Heart left ventricle (tissue), 16 donors: ENCODE measurements around the gene ANO2. TPM values are rescaled to one million over a fixed set of nuclear protein-coding genes. Genes with fewer than 3 reads are reported as not detected.

Experiments used
- ATAC-seq, 4 donors: fragments of 200-7000 bp; cut with Tn5 transposase; one replicate each; pipeline ENCODE4 v1.9.1; 2020 to 2022; ENCODE audit warnings: moderate library complexity in 4 of 4, mild to moderate bottlenecking in 3 of 4, moderate number of reproducible peaks in 1 of 4
- DNase-seq, 5 donors: peaks; one replicate each; pipeline ENCODE4 v3.0.0-alpha.2; 2020
- H3K27ac ChIP-seq, 12 donors: fragments of 200-600 bp; sonication (generic) in 4 of 12; one replicate each; pipeline versions ENCODE4 v1.5.0 to v1.8.0; 2016 to 2022; ENCODE audit warnings: mild to moderate bottlenecking in 2 of 12
- H3K27me3 ChIP-seq, 9 donors: fragments of 200-600 bp; sonication (generic) in 2 of 9; one replicate each; pipeline versions ENCODE4 v1.5.1 to v1.8.0; 2016 to 2022; ENCODE audit warnings: mild to moderate bottlenecking in 3 of 9
- H3K36me3 ChIP-seq, 9 donors: fragments of 200-600 bp; sonication (generic) in 2 of 9; one replicate each; pipeline versions ENCODE4 v1.5.0 to v1.8.0; 2018 to 2022; ENCODE audit warnings: mild to moderate bottlenecking in 2 of 9
- H3K4me1 ChIP-seq, 12 donors: fragments of 200-600 bp; sonication (generic) in 4 of 12; one replicate each; pipeline versions ENCODE4 v1.5.0 to v1.8.0; 2016 to 2022; ENCODE audit warnings: mild to moderate bottlenecking in 3 of 12
- H3K4me3 ChIP-seq, 12 donors: fragments of 200-600 bp; sonication (generic) in 4 of 12; one replicate each; pipeline versions ENCODE4 v1.5.0 to v1.8.0; 2017 to 2022; ENCODE audit warnings: mild to moderate bottlenecking in 9 of 12, moderate library complexity in 4 of 12
- H3K9me3 ChIP-seq, 12 donors: fragments of 200-600 bp; sonication (generic) in 4 of 12; one replicate each; pipeline versions ENCODE4 v1.5.0 to v1.8.0; 2016 to 2022; ENCODE audit warnings: mild to moderate bottlenecking in 1 of 12
- CTCF ChIP-seq, 12 donors: fragments of 200-600 bp; sonication (generic) in 4 of 12; IDR thresholded peaks; one replicate each; pipeline versions ENCODE4 v1.5.0 to v1.8.0; 2018 to 2022; ENCODE audit warnings: antibody characterized with exemption in 12 of 12, mild to moderate bottlenecking in 5 of 12
- POLR2A ChIP-seq, 2 donors: fragments of 450-650 bp; IDR thresholded peaks; one replicate each; pipeline ENCODE4 v1.6.1; 2017; ENCODE audit warnings: antibody characterized with exemption in 2 of 2, mild to moderate bottlenecking in 2 of 2, moderate library complexity in 2 of 2
- WGBS, 4 donors: extraction: QIAGEN DNeasy Blood & Tissue Kit in 2 of 4; methylation state at CpG; one replicate each; pipeline versions ENCODE4 v1.1.5 to v1.1.7; 2013 to 2018; 5-methylcytosine and 5-hydroxymethylcytosine counted together
- intact Hi-C, 10 donors: fragments of 100-400 bp; cut with DNase I; formaldehyde crosslinking; loops; one replicate each; pipeline versions ENCODE4 v1.11.1 to v1.14.2; 2022
- polyA plus RNA-seq, 2 donors: library from polyadenylated mRNA; stranded (reverse); fragments of 200-250 nt; gene quantifications; one replicate each; pipeline ENCODE4 v1.2.3, GENCODE V29; 2013
- total RNA-seq, 9 donors: library from RNA; depleted of rRNA in 2 of 9; stranded (reverse); fragments of >200 nt in 2 of 9; fragmentation: NEBNext Ultra II Directional in 3 of 9; extraction: Animal tissue kit (Norgen Biotek cat#: 25700) in 3 of 9; gene quantifications; one replicate each; pipeline versions ENCODE4 v1.1.0 to v1.2.4, GENCODE V29; 2016 to 2023
- donor health status: ischemic (EF 13 %, LVEDD 7.1; RV severe dilation, severe dysfunction).
- donor health status: healthy with polysubstance abuse.
- donor health status: DM: no; HTN: yes; CAD: no.
- donor health status: DM: no; HTN: no; CAD: no.
- donor health status: ischemic (EF 25% LVEDD 6.9; RV normal size, moderate dysfunction).
- donor health status: ischemic (EF 25% LVEDD 5.7; RV mildly dilated, moderate dysfunction).
- donor health status: healthy.
- donor health status: DM: yes; HTN: yes; CAD: no.
- donor health status: ischemic (EF 35%, LVEDD 5.7; RV mildly dilated, moderate dysfunction).
- donor health status: nonischemic (EF 11% LVEDD 7.7; RV severe dilation, severe dysfunction).
- donor health status: DM: yes; HTN: yes; CAD: no.
- donor health status: PGD.
- donor health status: ischemic (EF 29% LVEDD 5.4; RV normal size, mild dysfunction).
- donor health status: nonischemic (EF 23%, LVEDD 6.1; RV moderate dilation, normal function).

Gene ANO2
- total and polyA plus RNA-seq, 11 donors = 3.4 to 19.4 (median 9.4) TPM

GRCh38 chr12:5797661-5798060, 147.4 kb downstream of the ANO2 start:
- intact Hi-C loops = loop anchor here in 8 of 10 donors (2.0 to 10.0 kb wide), 5 partner anchors 50 to 373 kb away; partner anchors contain the start of gene NTF3 (in 1 of the 8)
- H3K9me3 ChIP-seq = no peaks in the 10 kb centered on the region
- peaks cover 0 to 10% (median 0%) of the 10 kb centered on the region in 9 donors for H3K36me3 ChIP-seq
- WGBS, 4 donors = 90 to 91% (median 90%) methylated on average over 9 of the region's 9 CpGs
- no peak for ATAC-seq
- H3K4me1 ChIP-seq = peaks cover 0 to 9% (median 0%) of the 10 kb centered on the region in 12 donors
- H3K4me3 ChIP-seq = no peak overlapping the region
- H3K27me3 ChIP-seq = no peaks in the 10 kb centered on the region
- no peak for DNase-seq
- no peak for TF ChIP-seq CTCF (IDR thresholded peaks at IDR 0.05)
- no peak for TF ChIP-seq POLR2A (IDR thresholded peaks at IDR 0.05)
- no peak overlapping the region for H3K27ac ChIP-seq

DNA sequence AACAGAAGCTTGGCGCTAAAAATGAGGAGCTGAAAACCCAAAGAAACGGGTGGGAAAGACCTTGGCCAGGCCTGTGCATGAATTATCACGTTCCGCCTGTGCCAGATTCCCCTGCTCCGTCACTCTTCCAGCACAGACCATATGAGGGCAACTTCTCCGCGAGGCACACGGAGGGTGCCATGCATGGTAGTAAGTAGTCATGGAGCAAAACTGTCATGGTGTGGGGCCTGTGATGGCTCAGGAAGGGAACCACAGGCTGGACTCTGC, 148.2 kb downstream of the ANO2 start:
- intact Hi-C loops = loop anchor here in 8 of 10 donors (2.0 to 10.0 kb wide), 5 partner anchors 50 to 372 kb away; partner anchors contain the start of gene NTF3 (in 1 of the 8)

DNA sequence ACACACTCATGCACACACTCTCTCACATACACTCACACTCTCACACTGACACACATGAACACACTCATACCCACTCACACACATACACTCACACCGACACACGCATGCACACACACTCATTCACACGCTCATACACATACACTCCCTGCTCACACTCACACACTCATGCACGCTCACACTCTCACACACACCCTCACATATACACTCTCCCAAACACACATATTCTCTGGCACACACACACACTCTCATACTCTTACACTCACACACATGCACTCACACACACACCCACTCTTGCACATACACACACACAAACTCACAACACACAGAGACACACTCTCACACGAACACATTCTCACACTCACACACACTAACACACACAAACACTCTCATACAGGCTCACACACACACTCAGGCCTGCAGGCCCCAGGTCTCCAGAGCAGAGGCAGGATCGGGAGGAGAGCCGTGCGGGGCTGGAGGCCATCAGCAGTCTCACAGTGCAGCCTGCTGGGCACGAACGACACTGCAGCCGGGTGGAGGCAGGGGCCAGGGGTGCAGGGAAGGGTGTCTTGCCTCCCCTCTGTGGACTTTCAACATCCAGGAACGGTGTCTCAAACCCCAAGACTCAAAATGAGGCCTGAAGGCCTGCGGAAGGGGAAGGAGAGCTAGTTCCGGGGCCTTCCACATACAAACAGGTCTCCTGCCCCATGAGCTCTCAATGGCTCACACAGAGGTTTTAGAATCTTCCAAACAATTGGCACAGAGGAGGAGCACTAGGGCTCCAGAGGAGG, 148.7 kb downstream of the ANO2 start:
- no peak for TF ChIP-seq POLR2A (IDR thresholded peaks at IDR 0.05)
- peak; percentile 32 to 70 (median 56) for TF ChIP-seq CTCF (IDR thresholded peaks at IDR 0.05)
- ATAC-seq = peak in 3 of 4 donors; percentile 68 to 81 (median 75)
- peaks cover 0 to 9% (median 0%) of the 10 kb centered on the region in 12 donors for H3K4me1 ChIP-seq
- H3K4me3 ChIP-seq = no peak overlapping the region
- H3K36me3 ChIP-seq = peaks cover 0 to 10% (median 0%) of the 10 kb centered on the region in 9 donors
- intact Hi-C loops = loop anchor here in 8 of 10 donors (2.0 to 10.0 kb wide), 5 partner anchors 49 to 372 kb away; partner anchors contain the start of gene NTF3 (in 1 of the 8)
- H3K27ac ChIP-seq = no peak overlapping the region
- no peaks in the 10 kb centered on the region for H3K9me3 ChIP-seq
- DNase-seq = peak; percentile 23 to 71 (median 34)
- WGBS, 4 donors = 60 to 73% (median 67%) methylated on average over 12 to 14 of the region's 14 CpGs
- no peaks in the 10 kb centered on the region for H3K27me3 ChIP-seq

More for the DNA sequence above, 148.2 kb downstream of the ANO2 start:
- H3K27ac ChIP-seq = no peak overlapping the region
- DNase-seq = no peak
- no peak overlapping the region for H3K4me3 ChIP-seq
- ATAC-seq = no peak
- TF ChIP-seq CTCF (IDR thresholded peaks at IDR 0.05) (no peak), POLR2A (IDR thresholded peaks at IDR 0.05) (no peak)
- WGBS, 4 donors = 78 to 90% (median 84%) methylated on average over 8 of the region's 8 CpGs
- H3K4me1 ChIP-seq = peaks cover 0 to 9% (median 0%) of the 10 kb centered on the region in 12 donors
- H3K9me3 ChIP-seq = no peaks in the 10 kb centered on the region
- peaks cover 0 to 10% (median 0%) of the 10 kb centered on the region in 9 donors for H3K36me3 ChIP-seq
- no peaks in the 10 kb centered on the region for H3K27me3 ChIP-seq

GRCh38 chr12:5794156-5794555, 150.9 kb downstream of the ANO2 start:
- TF ChIP-seq CTCF (IDR thresholded peaks at IDR 0.05) (no peak), POLR2A (IDR thresholded peaks at IDR 0.05) (no peak)
- intact Hi-C loops = loop anchor here in 3 of 10 donors (5.0 to 10.0 kb wide), 2 partner anchors 47 to 369 kb away; no protein-coding TSS in a partner anchor
- DNase-seq (peak in 1 of 5 donors; percentile 36), ATAC-seq (peak in 1 of 4 donors; percentile 27)
- Histone ChIP-seq H3K9me3 (no peaks in the 10 kb centered on the region), H3K4me3 (no peak overlapping the region), H3K27ac (no peak overlapping the region), H3K27me3 (no peaks in the 10 kb centered on the region), H3K36me3 (peaks cover 0 to 5% (median 0%) of the 10 kb centered on the region in 9 donors), H3K4me1 (peaks cover 0 to 9% (median 0%) of the 10 kb centered on the region in 12 donors)
- 41 to 67% (median 54%) methylated on average over 4 of the region's 4 CpGs for WGBS, 4 donors
